HepG2 (cell line): Measurements from ENCODE around the gene TEKT5. TPM values are rescaled to one million over a fixed set of nuclear protein-coding genes. Genes with fewer than 3 reads are reported as not detected.

ENCODE experiments used
- GABPA ChIP-seq, 2 experiments: IDR thresholded peaks; 2 replicates each; pipeline ENCODE4 v1.6.1; 2011 to 2016; ENCODE audit warnings: low read depth in 2 of 2, low read length in 1 of 2, missing biosample characterization in 1 of 2, missing genetic modification characterization in 1 of 2
- HMGXB3 ChIP-seq: sonication (generic); formaldehyde crosslinking; IDR thresholded peaks from 2 replicates; pipeline ENCODE4 v1.4.0; 2020; ENCODE audit warnings: missing genetic modification reagents, borderline replicate concordance
- KLF15 ChIP-seq: sonication (generic); formaldehyde crosslinking; IDR thresholded peaks from 2 replicates; pipeline ENCODE4 v1.8.1; 2023; ENCODE audit warnings: borderline replicate concordance, mild to moderate bottlenecking, inconsistent platforms, missing genetic modification reagents, mixed read lengths
- MAFK ChIP-seq, 2 experiments: IDR thresholded peaks in 1 of 2; conservative IDR thresholded peaks in 1 of 2; 2 replicates each; pipeline ENCODE4 v1.6.1; 2011; ENCODE audit warnings: improper control_type of control experiment in 2 of 2, low read length in 2 of 2
- MEIS2 ChIP-seq: sonication (generic); formaldehyde crosslinking; IDR thresholded peaks from 2 replicates; pipeline ENCODE4 v1.9.0; 2021; ENCODE audit warnings: mild to moderate bottlenecking, missing genetic modification reagents
- NFRKB ChIP-seq: fragments of 450-650 bp; IDR thresholded peaks from 2 replicates; pipeline ENCODE4 v1.6.1; 2017
- SRSF1 ChIP-seq: fragments of 200-400 bp; formaldehyde crosslinking; optimal IDR thresholded peaks from 2 replicates; pipeline ENCODE3; 2017; ENCODE audit warnings: mild to moderate bottlenecking, low read depth, low read length, moderate library complexity
- TOE1 ChIP-seq: sonication (generic); formaldehyde crosslinking; IDR thresholded peaks from 2 replicates; pipeline ENCODE4 v1.4.0; 2020; ENCODE audit warnings: mild to moderate bottlenecking, missing genetic modification reagents
- TOPORS ChIP-seq: sonication (generic); formaldehyde crosslinking; IDR thresholded peaks from 2 replicates; pipeline ENCODE4 v1.8.0; 2023; ENCODE audit warnings: mild to moderate bottlenecking, missing genetic modification reagents
- ZMYM2 ChIP-seq: sonication (generic); formaldehyde crosslinking; IDR thresholded peaks from 2 replicates; pipeline ENCODE4 v1.8.0; 2022; ENCODE audit warnings: mild to moderate bottlenecking, missing genetic modification reagents
- ZNF143 ChIP-seq: sonication (generic); formaldehyde crosslinking; IDR thresholded peaks from 2 replicates; pipeline ENCODE4 v1.4.0; 2020; ENCODE audit warnings: missing genetic modification reagents
- ZNF20 ChIP-seq: sonication (generic); formaldehyde crosslinking; IDR thresholded peaks from 2 replicates; pipeline ENCODE4 v1.4.0; 2020; ENCODE audit warnings: mild to moderate bottlenecking, moderate library complexity, missing genetic modification reagents
- ZNF24 ChIP-seq: fragments of 450-650 bp; IDR thresholded peaks from 2 replicates; pipeline ENCODE4 v1.6.1; 2017; ENCODE audit warnings: antibody characterized with exemption, mild to moderate bottlenecking
- ZNF710 ChIP-seq: sonication (generic); formaldehyde crosslinking; IDR thresholded peaks from 2 replicates; pipeline ENCODE4 v1.5.0; 2020; ENCODE audit warnings: mild to moderate bottlenecking, missing genetic modification reagents, borderline replicate concordance
- ZNF713 ChIP-seq: sonication (generic); formaldehyde crosslinking; IDR thresholded peaks from 2 replicates; pipeline ENCODE4 v1.4.0; 2020; ENCODE audit warnings: mild to moderate bottlenecking, missing genetic modification reagents
- ZNF800 ChIP-seq: sonication (generic); formaldehyde crosslinking; IDR thresholded peaks from 2 replicates; pipeline ENCODE4 v1.4.0; 2020; ENCODE audit warnings: missing genetic modification reagents
- ZSCAN20 ChIP-seq: sonication (generic); formaldehyde crosslinking; IDR thresholded peaks from 2 replicates; pipeline ENCODE4 v1.4.0; 2020; ENCODE audit warnings: missing genetic modification reagents, mild to moderate bottlenecking, borderline replicate concordance
- polyA plus RNA-seq, 8 experiments: library from polyadenylated mRNA; depleted of rRNA in 3 of 8; stranded (reverse) in 7 of 8; unstranded in 1 of 8; fragments of >200 nt; fragmentation: Illumina TruSeq in 4 of 8; extraction: Trizol in 4 of 8; gene quantifications; 2 replicates each; pipeline versions ENCODE4 v1.2.1 to v1.2.3, GENCODE V29; 2011 to 2016; ENCODE audit warnings: low read depth in 4 of 8, missing spikeins in 1 of 8, mixed read lengths in 1 of 8; ENCODE audit not compliant: insufficient read depth in 1 of 8
- total RNA-seq, 5 experiments: library from RNA; depleted of rRNA; stranded (reverse); fragments of >200 nt; fragmentation: Illumina TruSeq; extraction: Trizol; gene quantifications; 2 replicates each; pipeline ENCODE4 v1.2.3, GENCODE V29; 2016; ENCODE audit warnings: low read depth in 1 of 5
- TF ChIP-seq, protein P1 (sequence below): IDR thresholded peaks from 2 replicates; pipeline ENCODE4 v1.6.1; 2016

Gene TEKT5
- total and polyA plus RNA-seq, 2 of the 13 experiments (the other 11 are each of a cell fraction or from before 2014, with no cell fraction given), result 0.16 TPM; not detected in 1

DNA sequence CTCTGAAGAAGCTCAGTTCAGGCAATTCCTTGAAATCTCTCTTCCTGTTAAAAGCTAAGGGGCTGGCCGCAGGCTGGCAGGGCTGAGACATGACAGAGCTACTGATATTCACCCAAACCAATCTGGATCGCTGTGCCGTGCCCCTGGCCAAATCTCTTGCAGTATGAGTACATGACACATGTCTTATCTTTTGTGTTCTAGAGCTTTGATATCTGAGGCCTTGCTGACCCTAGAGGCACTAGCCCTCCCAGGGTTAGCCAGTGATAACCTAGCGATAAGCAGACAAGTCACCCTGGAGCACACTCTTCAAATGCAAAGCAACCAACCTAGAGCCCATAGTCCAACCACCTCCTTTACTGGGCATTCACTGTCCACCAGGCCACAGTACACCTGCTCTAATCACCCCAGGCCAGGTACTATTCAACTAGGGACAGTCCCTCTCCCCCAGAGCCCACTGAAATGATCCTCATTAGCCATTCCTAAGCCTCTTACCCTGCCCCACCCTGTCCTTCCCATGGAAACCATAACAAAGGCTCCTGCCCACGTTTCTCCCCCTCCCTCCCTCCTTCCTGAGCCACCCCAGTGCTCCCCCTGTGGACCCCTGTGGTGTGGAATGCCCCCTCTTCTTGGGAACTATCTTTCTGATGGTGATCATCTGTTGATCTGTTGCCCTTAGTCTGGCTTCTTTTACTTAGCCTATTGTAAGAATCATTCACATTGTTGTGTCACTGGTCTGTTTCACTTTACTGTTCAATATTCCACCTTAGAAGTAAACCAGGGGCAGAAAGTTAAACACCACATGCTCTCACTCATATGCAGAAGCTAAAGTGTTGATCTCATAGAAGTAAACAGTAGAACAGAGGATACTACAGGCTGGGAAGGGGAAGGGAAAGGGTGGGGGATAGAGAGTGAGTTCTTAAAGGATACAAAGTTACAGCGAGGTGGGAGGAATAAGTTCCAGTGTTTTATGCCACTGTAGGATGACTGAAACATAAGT is 52.5 kb downstream of the TEKT5 start (continued):
- no peak for TF ChIP-seq ZNF800 (CRISPR knock-in tag)
- no peak for TF ChIP-seq ZNF20 (CRISPR knock-in tag)
- no peak for TF ChIP-seq NFRKB
- TF ChIP-seq ZMYM2 (CRISPR knock-in tag), result no peak; the same call in 1 of the 2 replicates
- TF ChIP-seq TOE1 (CRISPR knock-in tag), result no peak
- no peak for TF ChIP-seq ZNF24
- no peak for TF ChIP-seq MEIS2 (CRISPR knock-in tag)
- TF ChIP-seq GABPA (IDR thresholded peaks at IDR 0.05; ENCODE audit: low read depth, low read length), result no peak
- no peak for TF ChIP-seq GABPA (CRISPR knock-in tag; IDR thresholded peaks at IDR 0.05; ENCODE audit: low read depth)
- TF ChIP-seq, protein P1, sequence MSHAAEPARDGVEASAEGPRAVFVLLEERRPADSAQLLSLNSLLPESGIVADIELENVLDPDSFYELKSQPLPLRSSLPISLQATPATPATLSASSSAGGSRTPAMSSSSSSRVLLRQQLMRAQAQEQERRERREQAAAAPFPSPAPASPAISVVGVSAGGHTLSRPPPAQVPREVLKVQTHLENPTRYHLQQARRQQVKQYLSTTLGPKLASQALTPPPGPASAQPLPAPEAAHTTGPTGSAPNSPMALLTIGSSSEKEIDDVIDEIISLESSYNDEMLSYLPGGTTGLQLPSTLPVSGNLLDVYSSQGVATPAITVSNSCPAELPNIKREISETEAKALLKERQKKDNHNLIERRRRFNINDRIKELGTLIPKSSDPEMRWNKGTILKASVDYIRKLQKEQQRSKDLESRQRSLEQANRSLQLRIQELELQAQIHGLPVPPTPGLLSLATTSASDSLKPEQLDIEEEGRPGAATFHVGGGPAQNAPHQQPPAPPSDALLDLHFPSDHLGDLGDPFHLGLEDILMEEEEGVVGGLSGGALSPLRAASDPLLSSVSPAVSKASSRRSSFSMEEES, result no peak
- no peak for TF ChIP-seq ZNF143 (CRISPR knock-in tag)
- TF ChIP-seq SRSF1, result no peak
- TF ChIP-seq TOPORS (CRISPR knock-in tag), result no peak
- no peak for TF ChIP-seq ZSCAN20 (CRISPR knock-in tag)
- TF ChIP-seq MAFK (conservative IDR thresholded peaks at IDR 0.05 in 1 of 2, IDR thresholded peaks at IDR 0.05 in 1 of 2; ENCODE audit: low read length in 2 of 2), result no peak
- TF ChIP-seq HMGXB3 (CRISPR knock-in tag), result peak; percentile 23; the same call in 1 of the 2 replicates
- TF ChIP-seq ZNF713 (CRISPR knock-in tag), result no peak
- TF ChIP-seq ZNF710, result peak; percentile 56; the same call in 1 of the 2 replicates
- no peak for TF ChIP-seq KLF15 (CRISPR knock-in tag)
